K562 (cell line): ENCODE measurements around the gene LAMTOR5. TPM values are rescaled to one million over a fixed set of nuclear protein-coding genes. Genes with fewer than 3 reads are reported as not detected.

Experiments used
- ATF2 ChIP-seq: sonication (generic); formaldehyde crosslinking; IDR thresholded peaks from 2 replicates; pipeline ENCODE4 v1.8.1; 2022; ENCODE audit warnings: missing genetic modification reagents
- ATF4 ChIP-seq: fragments of 450-650 bp; formaldehyde crosslinking; IDR thresholded peaks from 2 replicates; pipeline ENCODE4 v1.4.0; 2022; ENCODE audit warnings: mild to moderate bottlenecking, moderate library complexity
- CREB3 ChIP-seq: fragments of 450-650 bp; conservative IDR thresholded peaks from 2 replicates; pipeline ENCODE4 v1.6.1; 2016; ENCODE audit warnings: missing genetic modification characterization, low read depth, mild to moderate bottlenecking, missing compliant biosample characterization, moderate library complexity
- FOXJ3 ChIP-seq: sonication (generic); formaldehyde crosslinking; IDR thresholded peaks from 2 replicates; pipeline ENCODE4 v1.4.0; 2020; ENCODE audit warnings: mild to moderate bottlenecking, missing genetic modification reagents
- MTA1 ChIP-seq: fragments of 450-650 bp; IDR thresholded peaks from 2 replicates; pipeline ENCODE4 v1.6.1; 2017; ENCODE audit warnings: borderline replicate concordance
- NONO ChIP-seq, 2 experiments: fragments of 200-400 bp in 1 of 2; fragments of 450-650 bp in 1 of 2; formaldehyde crosslinking in 1 of 2; IDR thresholded peaks; 2 replicates each; pipeline ENCODE4 v1.6.1; 2017; ENCODE audit warnings: low read depth in 2 of 2, mild to moderate bottlenecking in 2 of 2, moderate library complexity in 2 of 2, low read length in 1 of 2
- RBFOX2 ChIP-seq: fragments of 200-400 bp; formaldehyde crosslinking; IDR thresholded peaks from 2 replicates; pipeline ENCODE4 v1.6.1; 2017; ENCODE audit warnings: low read depth, mild to moderate bottlenecking, low read length, moderate library complexity
- RBM22 ChIP-seq: fragments of 200-400 bp; formaldehyde crosslinking; IDR thresholded peaks from 2 replicates; pipeline ENCODE4 v1.6.1; 2018; ENCODE audit warnings: low read length, low read depth; ENCODE audit not compliant: poor library complexity, severe bottlenecking
- TCF15 ChIP-seq: fragments of 250-450 bp; sonication (Bioruptor Pico); IDR thresholded peaks from 2 replicates; pipeline ENCODE4 v1.8.0; 2022; ENCODE audit warnings: moderate library complexity, mild to moderate bottlenecking, inconsistent platforms
- XRCC3 ChIP-seq: fragments of 450-650 bp; IDR thresholded peaks from 2 replicates; pipeline ENCODE4 v1.6.1; 2017; ENCODE audit warnings: mild to moderate bottlenecking, moderate library complexity
- ZFX ChIP-seq: sonication (generic); formaldehyde crosslinking; IDR thresholded peaks from 2 replicates; pipeline ENCODE4 v1.8.0; 2022; ENCODE audit warnings: mild to moderate bottlenecking, missing genetic modification reagents, moderate library complexity
- ZNF165 ChIP-seq: fragments of 250-450 bp; sonication (Bioruptor Pico); IDR thresholded peaks from 2 replicates; pipeline ENCODE4 v1.4.0; 2020; ENCODE audit warnings: borderline replicate concordance
- polyA plus RNA-seq, 8 experiments: library from polyadenylated mRNA; depleted of rRNA in 4 of 8; stranded (reverse) in 5 of 8; unstranded in 3 of 8; fragments of >200 nt; fragmentation: Nextera tagmentation in 2 of 8; fragmentation: Illumina TruSeq in 1 of 8; extraction: Ambion mirVana in 2 of 8; extraction: Trizol in 1 of 8; gene quantifications; 2 replicates each; pipeline versions ENCODE4 v1.2.1 to v1.2.3, GENCODE V29; 2011 to 2014; ENCODE audit warnings: inconsistent platforms in 1 of 8, missing spikeins in 1 of 8
- total RNA-seq, 7 experiments: library from RNA; depleted of rRNA in 6 of 7; stranded (reverse); fragments of >200 nt in 6 of 7; fragmentation: Illumina TruSeq in 2 of 7; extraction: Trizol in 2 of 7; gene quantifications; 2 replicates each; pipeline versions ENCODE4 v1.2.1 to v1.2.3, GENCODE V29; 2011 to 2021; ENCODE audit warnings: low replicate concordance in 1 of 7
- TF ChIP-seq, protein P1 (sequence below): fragments of 150-350 bp; conservative IDR thresholded peaks from 2 replicates; pipeline ENCODE4 v1.6.1; 2014; ENCODE audit warnings: low read length
- TF ChIP-seq, protein P2 (sequence below): sonication (generic); formaldehyde crosslinking; IDR thresholded peaks from 2 replicates; pipeline ENCODE4 v1.8.1; 2023; ENCODE audit warnings: missing genetic modification reagents, mild to moderate bottlenecking, borderline replicate concordance

Gene LAMTOR5
- total and polyA plus RNA-seq, 9 of the 15 experiments (the other 6 are each of a cell fraction or from before 2014, with no cell fraction given) = 118 to 712 (median 241) TPM

GRCh38 chr1:110412576-110412975 is 5.1 kb upstream of the LAMTOR5 start (continued):
- TF ChIP-seq RBM22 = no peak
- TF ChIP-seq CREB3 = no peak
- TF ChIP-seq MTA1 = peak; percentile 17; the same call in 1 of the 2 replicates
- no peak for TF ChIP-seq ZNF165 (CRISPR knock-in tag)
- no peak for TF ChIP-seq RBFOX2
- TF ChIP-seq XRCC3 = no peak
- no peak for TF ChIP-seq ZFX (CRISPR knock-in tag)
- no peak for TF ChIP-seq FOXJ3 (CRISPR knock-in tag)
- TF ChIP-seq, protein P1, sequence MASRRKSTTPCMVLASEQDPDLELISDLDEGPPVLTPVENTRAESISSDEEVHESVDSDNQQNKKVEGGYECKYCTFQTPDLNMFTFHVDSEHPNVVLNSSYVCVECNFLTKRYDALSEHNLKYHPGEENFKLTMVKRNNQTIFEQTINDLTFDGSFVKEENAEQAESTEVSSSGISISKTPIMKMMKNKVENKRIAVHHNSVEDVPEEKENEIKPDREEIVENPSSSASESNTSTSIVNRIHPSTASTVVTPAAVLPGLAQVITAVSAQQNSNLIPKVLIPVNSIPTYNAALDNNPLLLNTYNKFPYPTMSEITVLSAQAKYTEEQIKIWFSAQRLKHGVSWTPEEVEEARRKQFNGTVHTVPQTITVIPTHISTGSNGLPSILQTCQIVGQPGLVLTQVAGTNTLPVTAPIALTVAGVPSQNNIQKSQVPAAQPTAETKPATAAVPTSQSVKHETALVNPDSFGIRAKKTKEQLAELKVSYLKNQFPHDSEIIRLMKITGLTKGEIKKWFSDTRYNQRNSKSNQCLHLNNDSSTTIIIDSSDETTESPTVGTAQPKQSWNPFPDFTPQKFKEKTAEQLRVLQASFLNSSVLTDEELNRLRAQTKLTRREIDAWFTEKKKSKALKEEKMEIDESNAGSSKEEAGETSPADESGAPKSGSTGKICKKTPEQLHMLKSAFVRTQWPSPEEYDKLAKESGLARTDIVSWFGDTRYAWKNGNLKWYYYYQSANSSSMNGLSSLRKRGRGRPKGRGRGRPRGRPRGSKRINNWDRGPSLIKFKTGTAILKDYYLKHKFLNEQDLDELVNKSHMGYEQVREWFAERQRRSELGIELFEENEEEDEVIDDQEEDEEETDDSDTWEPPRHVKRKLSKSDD = no peak
- no peak for TF ChIP-seq ATF2 (CRISPR knock-in tag)
- TF ChIP-seq, protein P2, sequence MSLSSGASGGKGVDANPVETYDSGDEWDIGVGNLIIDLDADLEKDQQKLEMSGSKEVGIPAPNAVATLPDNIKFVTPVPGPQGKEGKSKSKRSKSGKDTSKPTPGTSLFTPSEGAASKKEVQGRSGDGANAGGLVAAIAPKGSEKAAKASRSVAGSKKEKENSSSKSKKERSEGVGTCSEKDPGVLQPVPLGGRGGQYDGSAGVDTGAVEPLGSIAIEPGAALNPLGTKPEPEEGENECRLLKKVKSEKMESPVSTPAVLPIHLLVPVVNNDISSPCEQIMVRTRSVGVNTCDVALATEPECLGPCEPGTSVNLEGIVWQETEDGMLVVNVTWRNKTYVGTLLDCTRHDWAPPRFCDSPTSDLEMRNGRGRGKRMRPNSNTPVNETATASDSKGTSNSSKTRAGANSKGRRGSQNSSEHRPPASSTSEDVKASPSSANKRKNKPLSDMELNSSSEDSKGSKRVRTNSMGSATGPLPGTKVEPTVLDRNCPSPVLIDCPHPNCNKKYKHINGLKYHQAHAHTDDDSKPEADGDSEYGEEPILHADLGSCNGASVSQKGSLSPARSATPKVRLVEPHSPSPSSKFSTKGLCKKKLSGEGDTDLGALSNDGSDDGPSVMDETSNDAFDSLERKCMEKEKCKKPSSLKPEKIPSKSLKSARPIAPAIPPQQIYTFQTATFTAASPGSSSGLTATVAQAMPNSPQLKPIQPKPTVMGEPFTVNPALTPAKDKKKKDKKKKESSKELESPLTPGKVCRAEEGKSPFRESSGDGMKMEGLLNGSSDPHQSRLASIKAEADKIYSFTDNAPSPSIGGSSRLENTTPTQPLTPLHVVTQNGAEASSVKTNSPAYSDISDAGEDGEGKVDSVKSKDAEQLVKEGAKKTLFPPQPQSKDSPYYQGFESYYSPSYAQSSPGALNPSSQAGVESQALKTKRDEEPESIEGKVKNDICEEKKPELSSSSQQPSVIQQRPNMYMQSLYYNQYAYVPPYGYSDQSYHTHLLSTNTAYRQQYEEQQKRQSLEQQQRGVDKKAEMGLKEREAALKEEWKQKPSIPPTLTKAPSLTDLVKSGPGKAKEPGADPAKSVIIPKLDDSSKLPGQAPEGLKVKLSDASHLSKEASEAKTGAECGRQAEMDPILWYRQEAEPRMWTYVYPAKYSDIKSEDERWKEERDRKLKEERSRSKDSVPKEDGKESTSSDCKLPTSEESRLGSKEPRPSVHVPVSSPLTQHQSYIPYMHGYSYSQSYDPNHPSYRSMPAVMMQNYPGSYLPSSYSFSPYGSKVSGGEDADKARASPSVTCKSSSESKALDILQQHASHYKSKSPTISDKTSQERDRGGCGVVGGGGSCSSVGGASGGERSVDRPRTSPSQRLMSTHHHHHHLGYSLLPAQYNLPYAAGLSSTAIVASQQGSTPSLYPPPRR = no peak
- TF ChIP-seq TCF15 = no peak
- TF ChIP-seq ATF4 = peak; percentile 11; the same call in 1 of the 2 replicates
- TF ChIP-seq NONO (IDR thresholded peaks at IDR 0.05; ENCODE audit: low read depth in 2 of 2, low read length in 1 of 2) = peak in 1 of 2 experiments; percentile 48; a peak in 1 of 4 replicates
